HepG2 (cell line): Measurements from ENCODE around the gene C5orf15. TPM values are rescaled to one million over a fixed set of nuclear protein-coding genes. Genes with fewer than 3 reads are reported as not detected.

Experiments
- BCL6 ChIP-seq: IDR thresholded peaks from 2 replicates; pipeline ENCODE4 v1.6.1; 2016; ENCODE audit warnings: missing genetic modification reagents, missing compliant biosample characterization
- BCLAF1 ChIP-seq: fragments of 450-650 bp; IDR thresholded peaks from 2 replicates; pipeline ENCODE4 v1.6.1; 2017; ENCODE audit warnings: mild to moderate bottlenecking
- FOXK1 ChIP-seq: sonication (generic); formaldehyde crosslinking; IDR thresholded peaks from 2 replicates; pipeline ENCODE4 v1.4.0; 2020; ENCODE audit warnings: low read depth, missing genetic modification reagents, borderline replicate concordance
- HNRNPK ChIP-seq: fragments of 200-400 bp; formaldehyde crosslinking; IDR thresholded peaks from 2 replicates; pipeline ENCODE4 v1.6.1; 2018; ENCODE audit warnings: low read length, low read depth, moderate library complexity, mild to moderate bottlenecking; ENCODE audit not compliant: poor library complexity, severe bottlenecking
- NPAS2 ChIP-seq: sonication (generic); formaldehyde crosslinking; IDR thresholded peaks from 2 replicates; pipeline ENCODE4 v1.8.0; 2022; ENCODE audit warnings: mild to moderate bottlenecking, missing genetic modification reagents, borderline replicate concordance
- TRIM22 ChIP-seq: fragments of 450-650 bp; IDR thresholded peaks from 2 replicates; pipeline ENCODE4 v1.6.1; 2017
- ZNF318 ChIP-seq: sonication (generic); formaldehyde crosslinking; IDR thresholded peaks from 2 replicates; pipeline ENCODE4 v1.4.0; 2020; ENCODE audit warnings: mild to moderate bottlenecking, missing genetic modification reagents
- ZNF552 ChIP-seq: sonication (generic); formaldehyde crosslinking; IDR thresholded peaks from 2 replicates; pipeline ENCODE4 v1.9.0; 2022; ENCODE audit warnings: missing genetic modification reagents, mild to moderate bottlenecking, borderline replicate concordance
- ZNF674 ChIP-seq: sonication (generic); formaldehyde crosslinking; IDR thresholded peaks from 2 replicates; pipeline ENCODE4 v1.5.0; 2020; ENCODE audit warnings: low read depth, mild to moderate bottlenecking, missing genetic modification reagents
- polyA plus RNA-seq, 8 experiments: library from polyadenylated mRNA; depleted of rRNA in 3 of 8; stranded (reverse) in 7 of 8; unstranded in 1 of 8; fragments of >200 nt; fragmentation: Illumina TruSeq in 4 of 8; extraction: Trizol in 4 of 8; gene quantifications; 2 replicates each; pipeline versions ENCODE4 v1.2.1 to v1.2.3, GENCODE V29; 2011 to 2016; ENCODE audit warnings: low read depth in 4 of 8, missing spikeins in 1 of 8, mixed read lengths in 1 of 8; ENCODE audit not compliant: insufficient read depth in 1 of 8
- total RNA-seq, 5 experiments: library from RNA; depleted of rRNA; stranded (reverse); fragments of >200 nt; fragmentation: Illumina TruSeq; extraction: Trizol; gene quantifications; 2 replicates each; pipeline ENCODE4 v1.2.3, GENCODE V29; 2016; ENCODE audit warnings: low read depth in 1 of 5

Gene C5orf15
- total and polyA plus RNA-seq, 2 of the 13 experiments (the other 11 are each of a cell fraction or from before 2014, with no cell fraction given), result 58.5 to 82.7 TPM

- TF ChIP-seq BCLAF1 (no peak), NPAS2 (CRISPR knock-in tag) (no peak), BCL6 (CRISPR knock-in tag) (no peak), TRIM22 (no peak), FOXK1 (no peak), HNRNPK (no peak), ZNF552 (CRISPR knock-in tag) (no peak), ZNF318 (CRISPR knock-in tag) (no peak), ZNF674 (CRISPR knock-in tag) (no peak)
- TF ChIP-seq, all 625 proteins: peak for 0
Measured at GRCh38 chr5:133953568-133954145, 14.8 kb downstream of the C5orf15 start (continued).
